Measurements from ENCODE around the gene FDPS.
"Not testable (repeated sequence)": the region's sequence is repeated elsewhere in the genome, so short reads cannot be mapped to it uniquely, and the experiment has no call there.

FDPS gene

DNA sequence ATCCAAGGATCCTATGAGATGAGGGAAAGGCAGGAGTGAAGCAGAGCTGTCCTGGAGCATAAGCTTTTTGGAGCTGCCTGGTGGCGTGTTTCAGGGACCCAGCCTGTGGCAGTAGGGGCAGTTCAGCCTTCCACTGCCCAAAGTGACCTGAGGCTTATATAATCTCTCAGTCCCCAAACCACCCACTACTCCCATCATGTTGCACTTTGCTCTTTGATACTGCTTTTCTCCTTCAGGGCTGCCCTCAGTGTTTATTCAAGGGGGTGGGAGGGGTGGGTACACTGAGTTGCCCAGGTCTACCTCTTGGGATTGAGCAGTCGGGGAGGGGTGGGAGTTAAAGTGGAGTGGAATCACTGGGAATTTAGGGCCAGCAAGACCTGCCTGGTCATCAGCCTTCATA is 22.1 kb upstream of the FDPS start:
- no peak for DNase-seq

GRCh38 chr1:155287987-155288543 is 20.6 kb upstream of the FDPS start:
- DNase-seq, result no peak

DNA sequence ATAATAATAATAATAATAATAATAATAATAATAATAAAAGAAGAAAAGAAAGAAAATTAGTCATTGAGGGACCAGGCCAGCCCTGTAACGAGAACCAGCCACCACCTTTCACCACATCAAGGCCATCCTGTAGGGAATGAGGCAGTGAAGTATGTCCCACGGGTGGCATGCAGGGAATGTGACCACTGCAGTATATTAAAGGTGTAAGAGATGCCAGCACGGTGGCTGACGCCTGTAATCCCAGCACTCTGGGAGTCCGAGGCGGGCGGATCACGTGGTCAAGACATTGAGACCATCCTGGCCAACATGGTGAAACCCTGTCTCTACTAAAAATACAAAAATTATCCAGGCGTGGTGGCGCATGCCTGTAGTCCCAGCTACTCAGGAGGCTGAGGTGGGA is 17.7 kb upstream of the FDPS start:
- DNase-seq, result not testable (repeated sequence)

- DNase-seq, result no peak
Observed at GRCh38 chr1:155293086-155293749, 15.4 kb upstream of the FDPS start.

- DNase-seq, result no peak
Observed at GRCh38 chr1:155294520-155295182, 14.0 kb upstream of the FDPS start.

- DNase-seq, result no peak
Observed at GRCh38 chr1:155295183-155295941, 13.3 kb upstream of the FDPS start.

GRCh38 chr1:155295942-155296267 is 12.8 kb upstream of the FDPS start:
- no peak for DNase-seq

GRCh38 chr1:155296661-155297060 is 12.0 kb upstream of the FDPS start:
- no peak for DNase-seq

- no peak for DNase-seq
Observed at GRCh38 chr1:155297384-155297783, 11.3 kb upstream of the FDPS start.

DNA sequence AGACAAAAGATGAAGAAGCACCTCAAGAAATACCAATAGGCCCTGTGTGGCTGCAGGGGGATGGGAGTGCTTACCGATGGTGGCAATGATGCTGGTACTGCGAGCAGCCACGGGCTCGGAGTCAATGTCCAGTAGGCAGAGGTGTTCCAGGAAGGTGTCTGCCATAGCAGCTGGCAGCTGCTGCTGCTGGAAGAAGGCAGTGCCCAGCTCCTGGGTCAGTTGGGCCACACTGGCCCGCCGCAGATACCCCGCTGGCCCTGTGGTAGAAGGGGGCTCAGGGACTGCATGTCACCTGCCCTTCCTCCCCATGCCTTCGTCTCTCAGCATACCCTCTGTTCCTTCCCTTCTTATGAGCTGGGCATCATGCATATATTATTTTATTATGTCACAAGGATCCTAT is 8.6 kb upstream of the FDPS start:
- DNase-seq, result no peak

DNA sequence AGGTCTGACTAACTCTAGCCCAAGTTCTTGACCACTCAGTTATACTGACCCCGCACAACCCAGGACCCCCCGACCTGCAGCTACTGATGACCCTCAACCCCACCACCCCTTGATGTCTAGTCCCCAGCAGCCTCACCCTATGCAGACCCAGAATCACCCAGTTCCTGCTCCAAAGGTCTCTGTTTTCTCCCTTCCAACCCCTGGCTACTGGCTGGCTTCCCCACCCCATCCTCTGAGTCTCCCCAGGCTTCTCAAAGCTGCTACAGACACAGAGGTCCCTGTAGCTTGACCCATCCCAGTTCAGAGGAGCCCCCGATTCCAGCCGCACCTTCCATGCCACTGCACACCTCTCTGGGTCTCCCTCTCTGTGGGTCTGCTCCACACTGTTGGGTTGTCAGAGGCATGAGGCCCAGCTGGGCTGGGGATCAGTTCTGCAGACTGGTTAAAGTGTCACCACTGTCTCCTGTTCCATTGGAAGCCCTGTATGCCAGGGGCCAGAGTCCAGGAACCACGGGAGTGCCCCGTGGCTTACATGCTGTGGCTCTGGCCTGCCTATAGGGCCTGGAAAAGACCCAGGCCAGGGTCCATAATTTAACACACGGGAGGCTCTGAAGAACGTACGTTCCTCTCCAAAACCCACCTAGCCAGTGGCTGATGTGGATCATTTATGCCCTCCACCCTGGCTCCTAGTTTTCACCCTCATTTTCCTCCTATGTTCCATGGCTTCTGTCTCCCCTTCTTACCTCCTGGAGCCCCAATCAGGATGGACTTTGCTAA is 7.9 kb upstream of the FDPS start:
- no peak for DNase-seq

- no peak for DNase-seq
Observed at GRCh38 chr1:155301342-155301841, 7.3 kb upstream of the FDPS start, which contains the start of gene PKLR. Gene PKLR, minus strand, starts transcription at chr1:155301438. Its CDS starts 43 bp downstream, at chr1:155301395.

DNA sequence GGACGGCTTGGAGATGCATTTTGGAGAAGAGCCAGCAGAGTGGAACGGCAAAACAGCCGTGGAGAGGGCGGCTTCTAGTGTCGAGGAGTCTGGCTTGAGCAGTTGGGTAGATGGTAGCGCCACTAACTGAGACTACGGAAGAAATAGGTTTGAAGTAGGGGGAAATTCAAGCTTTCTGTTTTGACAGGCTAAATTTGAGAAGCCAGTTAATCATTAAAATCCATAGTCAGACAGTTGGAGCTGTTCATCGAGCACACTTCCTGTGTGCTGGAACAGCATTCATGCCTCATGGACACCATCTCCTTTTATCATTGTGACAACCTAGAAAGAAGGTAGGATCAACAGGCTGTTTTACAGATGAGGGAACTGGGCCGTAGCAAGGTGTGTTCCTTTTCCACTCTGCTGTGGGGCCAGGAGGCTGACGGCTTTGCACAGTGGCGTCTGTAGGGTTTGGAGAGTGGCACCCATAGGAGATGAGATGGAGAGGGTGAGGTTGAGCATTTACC is 4.1 kb upstream of the FDPS start:
- no peak for DNase-seq

- DNase-seq, result no peak
Observed at GRCh38 chr1:155305881-155306391, 2.7 kb upstream of the FDPS start.

GRCh38 chr1:155307247-155307740 is 1.4 kb upstream of the FDPS start:
- no peak for DNase-seq

DNA sequence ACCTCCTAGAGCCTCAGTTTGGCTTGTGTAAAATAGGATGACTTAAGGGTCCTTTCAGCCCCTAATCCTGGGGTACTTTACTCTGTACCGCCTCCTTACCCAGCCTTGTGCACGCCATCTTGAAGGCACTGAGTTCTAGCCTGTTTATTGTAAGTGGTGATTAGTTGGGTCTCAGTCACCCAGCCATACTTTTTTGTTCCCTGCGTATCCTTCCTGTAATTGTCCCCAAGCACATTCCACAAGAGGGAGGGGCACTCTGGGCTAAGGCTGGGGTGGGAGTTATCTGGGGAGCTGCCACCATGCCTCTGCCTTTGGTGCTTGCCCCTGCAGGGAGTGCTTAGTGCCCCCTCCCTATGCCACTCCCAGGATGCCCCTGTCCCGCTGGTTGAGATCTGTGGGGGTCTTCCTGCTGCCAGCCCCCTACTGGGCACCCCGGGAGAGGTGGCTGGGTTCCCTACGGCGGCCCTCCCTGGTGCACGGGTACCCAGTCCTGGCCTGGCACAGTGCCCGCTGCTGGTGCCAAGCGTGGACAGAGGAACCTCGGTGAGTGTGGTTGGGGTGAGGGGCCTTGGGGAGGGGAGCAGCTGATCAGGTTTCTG is 856 bp downstream of the FDPS start:
- DNase-seq, result no peak

DNA sequence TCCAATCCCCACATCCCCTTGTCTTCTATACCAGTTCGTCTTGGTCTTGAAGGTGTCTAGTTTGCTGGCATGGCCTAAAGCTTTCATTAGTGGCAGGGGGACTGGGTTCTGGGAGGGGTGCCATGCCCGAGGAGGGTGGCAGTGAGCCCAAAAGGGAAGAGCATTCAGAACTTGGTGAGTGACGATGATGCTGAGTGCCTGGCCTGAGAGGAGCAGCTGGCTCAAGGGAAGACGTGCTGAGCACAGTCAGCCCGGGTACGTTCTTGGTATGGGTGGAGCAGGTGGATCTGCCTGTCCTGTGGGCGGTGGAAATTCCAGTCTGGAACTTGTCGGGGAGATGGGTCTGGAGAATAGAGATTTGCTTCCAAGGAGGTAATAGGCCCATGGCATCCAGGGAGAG is 4.6 kb downstream of the FDPS start:
- DNase-seq, result no peak

DNA sequence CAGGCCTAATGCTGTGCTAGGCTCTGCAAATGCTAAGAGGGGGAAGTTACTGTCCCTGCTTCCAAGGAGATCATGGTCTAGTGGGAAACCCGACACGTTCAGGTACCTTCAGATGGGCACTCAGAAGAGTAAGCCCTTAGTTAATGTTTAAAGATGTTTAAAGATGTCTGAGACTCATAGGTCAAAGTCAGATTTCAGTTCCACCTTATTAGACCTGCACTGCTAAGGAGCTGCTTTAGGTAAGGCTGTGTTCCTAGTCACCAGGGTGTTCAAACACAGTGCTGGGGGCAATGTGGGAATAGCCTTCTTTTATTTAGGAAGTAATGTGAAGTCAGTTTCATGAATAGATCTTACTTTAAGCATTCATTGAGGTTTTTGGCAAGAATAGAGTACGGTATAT is 8.3 kb downstream of the FDPS start:
- no peak for DNase-seq

GRCh38 chr1:155318082-155318481 is 9.4 kb downstream of the FDPS start:
- DNase-seq, result no peak

DNA sequence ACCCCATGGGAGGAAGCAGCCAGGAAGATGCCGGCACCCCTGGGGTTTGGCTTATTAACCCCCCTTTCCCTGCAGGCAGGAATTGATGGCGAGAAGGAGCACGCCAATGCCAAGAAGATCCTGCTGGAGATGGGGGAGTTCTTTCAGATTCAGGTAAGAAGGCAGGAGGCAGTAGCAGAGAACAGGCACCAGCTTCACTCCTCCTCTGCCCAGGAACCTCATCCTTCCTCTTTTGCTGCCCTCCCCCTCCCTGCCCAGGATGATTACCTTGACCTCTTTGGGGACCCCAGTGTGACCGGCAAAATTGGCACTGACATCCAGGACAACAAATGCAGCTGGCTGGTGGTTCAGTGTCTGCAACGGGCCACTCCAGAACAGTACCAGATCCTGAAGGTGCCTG is 10.9 kb downstream of the FDPS start:
- DNase-seq, result no peak

DNA sequence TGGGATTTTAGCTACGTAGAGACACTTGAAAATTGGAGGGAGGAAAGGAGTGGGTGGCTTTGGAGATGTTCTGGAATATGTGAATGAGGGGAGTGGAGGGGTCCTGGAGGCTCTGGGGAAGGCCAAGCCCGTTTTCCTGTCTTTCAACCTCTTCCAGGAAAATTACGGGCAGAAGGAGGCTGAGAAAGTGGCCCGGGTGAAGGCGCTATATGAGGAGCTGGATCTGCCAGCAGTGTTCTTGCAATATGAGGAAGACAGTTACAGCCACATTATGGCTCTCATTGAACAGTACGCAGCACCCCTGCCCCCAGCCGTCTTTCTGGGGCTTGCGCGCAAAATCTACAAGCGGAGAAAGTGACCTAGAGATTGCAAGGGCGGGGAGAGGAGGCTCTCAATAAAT is 11.6 kb downstream of the FDPS start:
- DNase-seq, result peak in 1 of 2 experiments; percentile 13
